SU-DHL-6 (cell line): ENCODE measurements around the gene ABL2.

Experiments
- EZH2phosphoT487 ChIP-seq: fragments of 200-600 bp; sonication (generic), shearing (Covaris generic); conservative IDR thresholded peaks from 2 replicates; pipeline ENCODE4 v1.6.1; 2018; ENCODE audit warnings: mild to moderate bottlenecking, antibody characterized with exemption, low read length, moderate library complexity, mixed read lengths
- TF ChIP-seq, protein P1 (sequence below): fragments of 200-600 bp; sonication (generic); IDR thresholded peaks from one replicate; pipeline ENCODE4 v1.5.1; 2017; ENCODE audit warnings: antibody characterized with exemption, mild to moderate bottlenecking, low read length, moderate library complexity; ENCODE audit not compliant: insufficient read depth, poor library complexity, severe bottlenecking

DNA sequence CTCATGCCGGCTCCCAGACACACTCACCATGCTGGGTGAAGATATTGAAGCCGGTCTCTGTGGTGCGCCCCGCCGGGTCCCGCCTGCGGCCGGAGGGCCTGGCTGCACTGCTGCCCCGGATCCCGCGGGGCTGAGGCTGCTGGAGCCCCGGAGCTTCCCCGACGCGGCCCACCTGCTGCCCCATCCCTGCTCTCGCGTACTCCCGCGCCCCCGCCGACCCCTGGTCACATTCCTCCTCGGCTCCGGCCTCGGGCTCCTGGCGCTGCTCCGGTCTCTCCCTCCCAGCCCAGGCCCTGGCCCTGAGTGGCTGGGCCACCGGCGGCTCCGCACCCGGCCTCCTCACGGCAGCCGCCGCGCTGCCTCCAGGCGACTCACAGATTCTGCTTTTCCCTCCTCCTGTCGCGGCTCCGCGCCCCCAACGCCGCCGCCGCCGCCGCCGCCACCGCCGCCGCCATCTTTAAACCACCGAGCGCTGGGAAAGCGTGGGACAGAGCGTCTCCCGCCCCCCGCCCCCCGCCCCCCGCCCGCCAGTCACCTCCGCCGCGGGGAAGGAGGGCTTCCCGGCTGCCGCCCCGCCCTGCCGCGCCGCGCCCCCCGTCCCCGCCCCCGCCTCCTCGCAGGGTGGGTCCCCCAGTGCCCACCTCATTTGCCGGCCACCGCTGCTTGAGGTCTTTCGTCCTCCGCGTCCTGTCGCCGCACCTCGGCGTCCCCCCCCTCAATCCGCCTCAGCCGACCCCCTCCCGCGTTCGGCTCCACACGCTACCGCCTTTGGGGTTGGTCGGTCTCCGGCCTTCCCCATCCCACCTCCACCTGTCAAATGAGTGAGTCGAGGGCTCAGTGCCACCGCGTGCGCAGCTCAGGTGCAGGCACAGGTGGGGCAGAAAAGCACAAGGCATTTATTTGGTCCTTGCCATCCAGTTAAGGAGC, at the start of gene ABL2:
- no peak for TF ChIP-seq EZH2phosphoT487
- TF ChIP-seq, protein P1, sequence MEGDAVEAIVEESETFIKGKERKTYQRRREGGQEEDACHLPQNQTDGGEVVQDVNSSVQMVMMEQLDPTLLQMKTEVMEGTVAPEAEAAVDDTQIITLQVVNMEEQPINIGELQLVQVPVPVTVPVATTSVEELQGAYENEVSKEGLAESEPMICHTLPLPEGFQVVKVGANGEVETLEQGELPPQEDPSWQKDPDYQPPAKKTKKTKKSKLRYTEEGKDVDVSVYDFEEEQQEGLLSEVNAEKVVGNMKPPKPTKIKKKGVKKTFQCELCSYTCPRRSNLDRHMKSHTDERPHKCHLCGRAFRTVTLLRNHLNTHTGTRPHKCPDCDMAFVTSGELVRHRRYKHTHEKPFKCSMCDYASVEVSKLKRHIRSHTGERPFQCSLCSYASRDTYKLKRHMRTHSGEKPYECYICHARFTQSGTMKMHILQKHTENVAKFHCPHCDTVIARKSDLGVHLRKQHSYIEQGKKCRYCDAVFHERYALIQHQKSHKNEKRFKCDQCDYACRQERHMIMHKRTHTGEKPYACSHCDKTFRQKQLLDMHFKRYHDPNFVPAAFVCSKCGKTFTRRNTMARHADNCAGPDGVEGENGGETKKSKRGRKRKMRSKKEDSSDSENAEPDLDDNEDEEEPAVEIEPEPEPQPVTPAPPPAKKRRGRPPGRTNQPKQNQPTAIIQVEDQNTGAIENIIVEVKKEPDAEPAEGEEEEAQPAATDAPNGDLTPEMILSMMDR, result no peak
